Measurements from ENCODE around the gene ARL5C. TPM values are rescaled to one million over a fixed set of nuclear protein-coding genes. Genes with fewer than 3 reads are reported as not detected.

Gene ARL5C
- total RNA-seq, 4 donors from 2014 or later = not detected

GRCh38 chr17:39156491-39156890 is 9.5 kb downstream of the ARL5C start:
- ATAC-seq (ENCODE audit: low FRiP score) = no peak
- TF ChIP-seq, protein P1, sequence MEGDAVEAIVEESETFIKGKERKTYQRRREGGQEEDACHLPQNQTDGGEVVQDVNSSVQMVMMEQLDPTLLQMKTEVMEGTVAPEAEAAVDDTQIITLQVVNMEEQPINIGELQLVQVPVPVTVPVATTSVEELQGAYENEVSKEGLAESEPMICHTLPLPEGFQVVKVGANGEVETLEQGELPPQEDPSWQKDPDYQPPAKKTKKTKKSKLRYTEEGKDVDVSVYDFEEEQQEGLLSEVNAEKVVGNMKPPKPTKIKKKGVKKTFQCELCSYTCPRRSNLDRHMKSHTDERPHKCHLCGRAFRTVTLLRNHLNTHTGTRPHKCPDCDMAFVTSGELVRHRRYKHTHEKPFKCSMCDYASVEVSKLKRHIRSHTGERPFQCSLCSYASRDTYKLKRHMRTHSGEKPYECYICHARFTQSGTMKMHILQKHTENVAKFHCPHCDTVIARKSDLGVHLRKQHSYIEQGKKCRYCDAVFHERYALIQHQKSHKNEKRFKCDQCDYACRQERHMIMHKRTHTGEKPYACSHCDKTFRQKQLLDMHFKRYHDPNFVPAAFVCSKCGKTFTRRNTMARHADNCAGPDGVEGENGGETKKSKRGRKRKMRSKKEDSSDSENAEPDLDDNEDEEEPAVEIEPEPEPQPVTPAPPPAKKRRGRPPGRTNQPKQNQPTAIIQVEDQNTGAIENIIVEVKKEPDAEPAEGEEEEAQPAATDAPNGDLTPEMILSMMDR (IDR thresholded peaks at IDR 0.05) = no peak
- no peak for DNase-seq (ENCODE audit: low spot score)

DNA sequence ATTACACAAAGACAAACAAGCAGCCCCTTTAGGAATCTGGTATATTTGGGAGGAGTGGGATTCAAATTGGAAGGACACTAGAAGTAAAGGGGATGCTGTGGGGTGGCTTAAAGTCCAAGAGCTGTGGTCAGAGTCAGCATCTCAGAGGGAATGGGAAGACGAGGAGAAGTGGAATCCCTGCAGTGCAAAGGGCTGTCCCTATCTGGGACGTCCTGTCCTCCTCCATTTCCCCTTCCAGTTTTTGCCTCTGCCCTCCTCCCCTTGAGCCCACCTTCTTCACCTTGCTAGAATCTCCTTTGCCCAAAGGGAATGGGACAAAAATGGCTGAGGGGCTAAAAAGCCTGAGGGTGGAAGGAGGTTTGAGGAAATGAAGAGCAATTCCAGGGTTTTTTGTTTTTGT is 10.3 kb downstream of the ARL5C start:
- TF ChIP-seq, protein P1 (IDR thresholded peaks at IDR 0.05) = no peak
- ATAC-seq (ENCODE audit: low FRiP score) (no peak), DNase-seq (ENCODE audit: low spot score) (no peak)

DNA sequence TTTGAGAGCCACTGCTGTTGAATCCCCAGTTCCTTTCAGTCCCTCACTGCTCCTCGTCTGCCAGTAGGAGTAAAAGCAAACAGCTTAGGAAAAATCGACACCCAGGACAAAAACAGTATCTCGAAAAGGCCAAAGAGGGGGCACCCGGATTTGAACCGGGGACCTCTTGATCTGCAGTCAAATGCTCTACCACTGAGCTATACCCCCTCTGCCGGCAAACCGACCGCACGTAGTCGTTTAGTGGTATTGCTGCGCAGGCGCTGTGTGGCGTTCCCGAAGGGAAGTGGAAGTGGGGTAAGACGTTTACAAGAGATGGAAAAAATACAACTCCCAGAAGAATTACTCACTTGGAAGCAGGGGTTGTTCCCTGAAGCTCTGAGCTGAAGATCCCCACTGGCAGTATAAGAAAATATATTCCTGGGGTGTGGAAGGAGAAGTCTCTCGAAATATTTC is 12.3 kb downstream of the ARL5C start:
- TF ChIP-seq, protein P1 (IDR thresholded peaks at IDR 0.05) = peak in 1 of 3 donors; percentile 30
- ATAC-seq (ENCODE audit: low FRiP score) (peak; percentile 85), DNase-seq (ENCODE audit: low spot score) (peak; percentile 93)

DNA sequence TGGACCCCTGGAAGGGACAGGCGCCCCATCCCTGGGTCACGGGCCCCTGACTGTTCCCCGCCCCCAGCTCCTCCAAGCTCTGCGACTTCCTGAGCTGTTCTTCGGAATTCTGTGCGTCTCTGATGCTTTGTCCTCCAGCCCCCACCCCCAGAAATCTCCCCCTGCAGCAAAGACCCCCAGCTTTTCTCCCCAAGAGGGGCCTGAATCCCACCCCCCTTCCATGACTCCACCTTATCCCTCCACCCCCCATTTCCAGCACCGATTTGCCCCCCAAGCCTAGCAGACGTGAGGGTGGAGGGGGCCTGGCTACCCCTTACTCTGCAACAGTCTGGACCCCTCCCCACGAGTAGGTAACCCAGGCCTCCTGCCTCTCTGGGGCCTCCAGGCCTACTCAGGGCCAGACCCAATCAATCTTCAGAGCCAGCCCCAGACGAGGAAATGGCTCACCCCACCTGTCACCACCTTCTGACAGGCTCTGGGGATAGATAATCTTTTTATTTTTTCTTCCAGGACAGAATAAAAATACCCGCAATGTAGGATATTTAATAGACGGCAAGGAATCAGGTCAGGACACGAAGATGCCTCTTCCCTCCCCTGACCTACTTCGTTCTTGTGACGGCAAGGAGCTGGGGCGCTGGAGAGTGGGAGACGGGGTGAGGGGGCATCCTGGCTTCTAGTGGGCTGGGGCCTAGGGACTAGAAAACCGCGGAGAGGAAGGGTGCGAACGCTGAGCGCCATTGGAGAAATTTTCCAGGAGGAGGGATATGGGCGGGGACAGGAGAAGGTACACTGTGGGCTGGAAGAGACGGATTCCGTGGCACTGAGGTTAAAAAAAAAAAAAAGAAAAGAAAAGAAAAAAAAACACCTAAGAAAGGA is 13.8 kb downstream of the ARL5C start:
- no peak for DNase-seq (ENCODE audit: low spot score)
- no peak for ATAC-seq (ENCODE audit: low FRiP score)
- TF ChIP-seq, protein P1 (IDR thresholded peaks at IDR 0.05) = no peak

DNA sequence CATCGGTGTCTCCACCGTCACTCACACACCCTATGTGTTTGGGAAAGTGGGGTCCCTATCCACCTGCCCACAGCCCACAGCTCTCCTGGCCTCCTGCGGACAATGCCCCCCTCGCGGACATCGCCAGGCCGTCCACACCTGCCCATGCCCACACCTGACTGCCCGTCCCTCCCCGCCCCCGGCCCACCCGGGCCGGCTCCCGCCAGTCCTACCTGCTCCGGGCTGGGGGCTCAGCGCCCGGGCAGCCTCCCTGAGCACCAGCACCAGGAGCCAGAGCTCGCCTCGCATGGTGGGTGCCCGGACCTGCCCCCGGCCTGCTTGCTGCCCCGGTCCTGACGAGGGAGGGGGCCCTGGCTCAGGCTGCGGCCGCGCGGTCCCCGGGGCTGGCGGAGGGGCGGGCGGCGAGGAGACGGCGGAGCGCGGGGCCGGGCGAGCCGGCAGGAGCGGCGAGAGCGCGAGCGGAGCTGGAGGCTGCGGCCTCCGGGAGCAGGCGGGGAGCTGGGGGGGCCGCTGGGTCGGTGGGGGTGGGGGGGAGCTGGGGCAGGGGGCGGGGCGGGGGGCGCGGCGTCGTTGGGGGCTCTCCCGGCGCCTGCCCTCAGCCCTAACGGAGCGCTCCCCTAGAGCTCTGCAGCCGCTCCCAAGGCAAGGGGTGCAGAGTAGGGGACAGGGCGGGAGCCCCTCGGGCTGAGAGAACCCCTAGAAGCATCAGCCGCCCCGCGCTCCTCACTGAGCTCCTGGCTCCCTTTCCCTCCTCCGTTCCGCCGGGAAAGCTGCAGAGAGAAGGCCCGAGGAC is 14.6 kb downstream of the ARL5C start, which contains the start of gene PLXDC1:
PLXDC1 (minus strand) TSS at position 488 of the 793 bp plus-strand sequence; CDS start at position 288, 200 bp downstream.
- TF ChIP-seq, protein P1 (IDR thresholded peaks at IDR 0.05) = no peak
- no peak for ATAC-seq (ENCODE audit: low FRiP score)
- no peak for DNase-seq (ENCODE audit: low spot score)

- TF ChIP-seq, protein P1 (IDR thresholded peaks at IDR 0.05) = no peak
- ATAC-seq (ENCODE audit: low FRiP score) (no peak), DNase-seq (ENCODE audit: low spot score) (no peak)
Measured at GRCh38 chr17:39150795-39151149, 15.2 kb downstream of the ARL5C start.

Data from omental fat pad (tissue), 4 donors.